ENCODE results near the gene SLC26A3.

The SLC26A3 gene

GRCh38 chr7:107751113-107751512 is 51.9 kb downstream of the SLC26A3 start:
- no peak for DNase-seq

- no peak for DNase-seq
Observed at GRCh38 chr7:107746006-107746405, 57.0 kb downstream of the SLC26A3 start.

- peak in 4 of 58 donors; percentile 59 to 68 (median 64) for DNase-seq
Observed at GRCh38 chr7:107744345-107744750, 58.7 kb downstream of the SLC26A3 start.

GRCh38 chr7:107743567-107744344 is 59.3 kb downstream of the SLC26A3 start, which contains the start of gene CBLL1:
CBLL1 (plus strand) TSS chr7:107744142; CDS start chr7:107744164, 22 bp downstream.
- peak; percentile 83 to 99 (median 96) for DNase-seq

GRCh38 chr7:107742678-107743566 is 60.1 kb downstream of the SLC26A3 start:
- DNase-seq: peak in 32 of 58 donors; percentile 25 to 78 (median 62)

- no peak for DNase-seq
Observed at GRCh38 chr7:107728276-107728675, 74.7 kb downstream of the SLC26A3 start.

- DNase-seq: no peak
Observed at GRCh38 chr7:107726356-107727130, 76.5 kb downstream of the SLC26A3 start.

- DNase-seq: peak in 18 of 58 donors; percentile 1 to 59 (median 12)
Observed at GRCh38 chr7:107725138-107725740, 77.8 kb downstream of the SLC26A3 start.

GRCh38 chr7:107723255-107723654 is 79.8 kb downstream of the SLC26A3 start:
- DNase-seq: no peak

GRCh38 chr7:107721286-107721685 is 81.7 kb downstream of the SLC26A3 start:
- DNase-seq: no peak

- DNase-seq: no peak
Observed at GRCh38 chr7:107718456-107719193, 84.4 kb downstream of the SLC26A3 start.

- no peak for DNase-seq
Observed at GRCh38 chr7:107715531-107715930, 87.5 kb downstream of the SLC26A3 start.

Measured in anterior cingulate cortex (tissue), 58 donors.